ENCODE data around the gene COPE. TPM values are rescaled to one million over a fixed set of nuclear protein-coding genes. Genes with fewer than 3 reads are reported as not detected.

The COPE gene
- polyA plus RNA-seq, 1 donor from 2014 or later, result 397 TPM

- Histone ChIP-seq H3K27me3 (ENCODE audit: insufficient read depth, low read depth, low read length) (no peaks in the 10 kb centered on the region), H3K4me2 (ENCODE audit: low read length) (no peak overlapping the region), H2AFZ (ENCODE audit: low read depth, low read length) (no peak overlapping the region), H3K9me2 (ENCODE audit: insufficient read depth, low read length) (no peaks in the 10 kb centered on the region), H3F3A (ENCODE audit: insufficient read depth, low read length, poor library complexity, severe bottlenecking) (no peaks in the 10 kb centered on the region), H3K79me2 (replicated peaks; ENCODE audit: insufficient read depth, low read length) (no peaks in the 10 kb centered on the region), H3K36me3 (ENCODE audit: insufficient read depth, low read length) (no peaks in the 10 kb centered on the region), H4K20me1 (ENCODE audit: insufficient read depth) (no peaks in the 10 kb centered on the region), H3K9ac (ENCODE audit: low read length) (no peak overlapping the region), H3K4me3 (ENCODE audit: low read length) (no peak overlapping the region), H3K9me3 (ENCODE audit: low read length) (no peaks in the 10 kb centered on the region), H3K27ac (ENCODE audit: low read length) (no peak overlapping the region)
- TF ChIP-seq EP300 (conservative IDR thresholded peaks at IDR 0.05; ENCODE audit: poor library complexity, severe bottlenecking) (no peak), MXI1 (conservative IDR thresholded peaks at IDR 0.05; ENCODE audit: poor library complexity, severe bottlenecking) (peak; percentile 17), POLR2AphosphoS5 (IDR thresholded peaks at IDR 0.05) (no peak), EZH2 (IDR thresholded peaks at IDR 0.05; ENCODE audit: borderline replicate concordance, insufficient read depth, low read length, poor library complexity, severe bottlenecking) (no peak), TAF1 (IDR thresholded peaks at IDR 0.05; ENCODE audit: low read depth) (no peak), SMC3 (conservative IDR thresholded peaks at IDR 0.05; ENCODE audit: poor library complexity) (peak; percentile 78), REST (IDR thresholded peaks at IDR 0.05; ENCODE audit: borderline replicate concordance) (no peak), RAD21 (conservative IDR thresholded peaks at IDR 0.05) (peak; percentile 70)
- TF ChIP-seq, protein P1, sequence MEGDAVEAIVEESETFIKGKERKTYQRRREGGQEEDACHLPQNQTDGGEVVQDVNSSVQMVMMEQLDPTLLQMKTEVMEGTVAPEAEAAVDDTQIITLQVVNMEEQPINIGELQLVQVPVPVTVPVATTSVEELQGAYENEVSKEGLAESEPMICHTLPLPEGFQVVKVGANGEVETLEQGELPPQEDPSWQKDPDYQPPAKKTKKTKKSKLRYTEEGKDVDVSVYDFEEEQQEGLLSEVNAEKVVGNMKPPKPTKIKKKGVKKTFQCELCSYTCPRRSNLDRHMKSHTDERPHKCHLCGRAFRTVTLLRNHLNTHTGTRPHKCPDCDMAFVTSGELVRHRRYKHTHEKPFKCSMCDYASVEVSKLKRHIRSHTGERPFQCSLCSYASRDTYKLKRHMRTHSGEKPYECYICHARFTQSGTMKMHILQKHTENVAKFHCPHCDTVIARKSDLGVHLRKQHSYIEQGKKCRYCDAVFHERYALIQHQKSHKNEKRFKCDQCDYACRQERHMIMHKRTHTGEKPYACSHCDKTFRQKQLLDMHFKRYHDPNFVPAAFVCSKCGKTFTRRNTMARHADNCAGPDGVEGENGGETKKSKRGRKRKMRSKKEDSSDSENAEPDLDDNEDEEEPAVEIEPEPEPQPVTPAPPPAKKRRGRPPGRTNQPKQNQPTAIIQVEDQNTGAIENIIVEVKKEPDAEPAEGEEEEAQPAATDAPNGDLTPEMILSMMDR (IDR thresholded peaks at IDR 0.05; ENCODE audit: poor library complexity, severe bottlenecking), result peak; percentile 93
Measured at GRCh38 chr19:18865973-18866799, 53.0 kb downstream of the COPE start.

DNA sequence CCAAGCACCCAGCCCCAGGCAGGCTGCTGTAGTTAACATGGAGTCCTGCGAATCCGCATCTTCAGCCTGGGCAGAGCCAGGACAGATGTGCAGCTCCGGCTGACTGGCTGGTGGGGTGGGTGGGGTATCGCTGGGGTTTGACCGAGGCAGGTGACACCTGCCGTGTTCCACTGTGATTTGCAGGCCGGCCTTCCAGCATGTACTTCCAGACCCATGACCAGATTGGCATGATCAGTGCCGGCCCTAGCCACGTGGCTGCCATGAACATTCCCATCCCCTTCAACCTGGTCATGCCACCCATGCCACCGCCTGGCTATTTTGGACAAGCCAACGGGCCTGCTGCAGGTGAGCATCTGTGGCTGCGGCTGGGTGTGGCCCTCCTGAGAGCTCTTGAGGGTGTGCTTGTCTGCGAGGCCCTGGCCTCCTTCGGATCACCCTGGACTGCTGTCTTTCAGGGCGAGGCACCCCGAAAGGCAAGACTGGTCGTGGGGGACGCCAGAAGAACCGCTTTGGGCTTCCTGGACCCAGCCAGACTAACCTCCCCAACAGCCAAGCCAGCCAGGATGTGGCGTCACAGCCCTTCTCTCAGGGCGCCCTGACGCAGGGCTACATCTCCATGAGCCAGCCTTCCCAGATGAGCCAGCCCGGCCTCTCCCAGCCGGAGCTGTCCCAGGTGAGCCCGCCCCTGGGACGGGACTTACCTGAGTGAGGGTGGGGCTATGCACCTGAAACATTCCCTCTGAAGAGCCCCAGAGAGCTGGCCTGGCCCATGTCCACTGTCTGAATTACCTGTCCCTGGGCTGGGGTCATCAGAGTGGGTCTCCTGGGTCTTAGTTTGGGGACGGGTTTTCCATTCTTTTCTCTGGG lies 53.8 kb downstream of the COPE start:
- H3K9ac ChIP-seq (ENCODE audit: low read length), result no peak overlapping the region
- no peaks in the 10 kb centered on the region for H3K36me3 ChIP-seq (ENCODE audit: insufficient read depth, low read length)
- no peaks in the 10 kb centered on the region for H3F3A ChIP-seq (ENCODE audit: insufficient read depth, low read length, poor library complexity, severe bottlenecking)
- H4K20me1 ChIP-seq (ENCODE audit: insufficient read depth), result no peaks in the 10 kb centered on the region
- no peak overlapping the region for H3K27ac ChIP-seq (ENCODE audit: low read length)
- H3K79me2 ChIP-seq (replicated peaks; ENCODE audit: insufficient read depth, low read length), result no peaks in the 10 kb centered on the region
- no peaks in the 10 kb centered on the region for H3K9me3 ChIP-seq (ENCODE audit: low read length)
- H3K4me3 ChIP-seq (ENCODE audit: low read length), result no peak overlapping the region
- no peak for TF ChIP-seq POLR2AphosphoS5 (IDR thresholded peaks at IDR 0.05)
- TF ChIP-seq REST (IDR thresholded peaks at IDR 0.05; ENCODE audit: borderline replicate concordance), result no peak
- no peak for TF ChIP-seq EP300 (conservative IDR thresholded peaks at IDR 0.05; ENCODE audit: poor library complexity, severe bottlenecking)
- no peak for TF ChIP-seq SMC3 (conservative IDR thresholded peaks at IDR 0.05; ENCODE audit: poor library complexity)
- TF ChIP-seq, protein P1 (IDR thresholded peaks at IDR 0.05; ENCODE audit: poor library complexity, severe bottlenecking), result no peak
- no peak for TF ChIP-seq EZH2 (IDR thresholded peaks at IDR 0.05; ENCODE audit: borderline replicate concordance, insufficient read depth, low read length, poor library complexity, severe bottlenecking)
- TF ChIP-seq MXI1 (conservative IDR thresholded peaks at IDR 0.05; ENCODE audit: poor library complexity, severe bottlenecking), result no peak
- TF ChIP-seq TAF1 (IDR thresholded peaks at IDR 0.05; ENCODE audit: low read depth), result no peak
- no peak for TF ChIP-seq RAD21 (conservative IDR thresholded peaks at IDR 0.05)
- no peaks in the 10 kb centered on the region for H3K27me3 ChIP-seq (ENCODE audit: insufficient read depth, low read depth, low read length)
- no peak overlapping the region for H2AFZ ChIP-seq (ENCODE audit: low read depth, low read length)
- H3K9me2 ChIP-seq (ENCODE audit: insufficient read depth, low read length), result no peaks in the 10 kb centered on the region
- H3K4me2 ChIP-seq (ENCODE audit: low read length), result no peak overlapping the region
